HepG2 (cell line): ENCODE data around the gene TRAPPC12. TPM values are rescaled to one million over a fixed set of nuclear protein-coding genes. Genes with fewer than 3 reads are reported as not detected.
A peak's percentile ranks its signal among the peaks of the same experiment; 100 is the strongest.

ENCODE experiments used
- AKAP8 ChIP-seq: sonication (generic); formaldehyde crosslinking; IDR thresholded peaks from 2 replicates; pipeline ENCODE4 v1.5.1; 2020; ENCODE audit warnings: mild to moderate bottlenecking, missing genetic modification reagents
- ETV5 ChIP-seq: IDR thresholded peaks from 2 replicates; pipeline ENCODE4 v1.6.1; 2018; ENCODE audit warnings: missing biosample characterization, missing genetic modification reagents, inconsistent platforms, borderline replicate concordance
- KLF16 ChIP-seq, 2 experiments: sonication (generic) in 1 of 2; formaldehyde crosslinking in 1 of 2; IDR thresholded peaks; 2 replicates each; pipeline versions ENCODE4 v1.6.1 to v1.8.0; 2016 to 2023; ENCODE audit warnings: missing genetic modification reagents in 2 of 2, missing compliant biosample characterization in 1 of 2
- SMAD3 ChIP-seq: sonication (generic); formaldehyde crosslinking; IDR thresholded peaks from 2 replicates; pipeline ENCODE4 v1.4.0; 2020; ENCODE audit warnings: missing genetic modification reagents
- SOX6 ChIP-seq, 2 experiments: fragments of 450-650 bp in 1 of 2; sonication (generic) in 1 of 2; formaldehyde crosslinking in 1 of 2; IDR thresholded peaks; 2 replicates each; pipeline versions ENCODE4 v1.4.0 to v1.6.1; 2017 to 2020; ENCODE audit warnings: antibody characterized with exemption in 1 of 2, mild to moderate bottlenecking in 1 of 2, missing genetic modification reagents in 1 of 2
- SUZ12 ChIP-seq: fragments of 150-350 bp; IDR thresholded peaks from 2 replicates; pipeline ENCODE4 v1.6.1; 2014; ENCODE audit warnings: low read depth, low read length
- ZBTB21 ChIP-seq: sonication (generic); formaldehyde crosslinking; IDR thresholded peaks from 2 replicates; pipeline ENCODE4 v1.4.0; 2020; ENCODE audit warnings: missing genetic modification reagents
- ZBTB8A ChIP-seq: sonication (generic); formaldehyde crosslinking; IDR thresholded peaks from 2 replicates; pipeline ENCODE4 v1.4.0; 2020; ENCODE audit warnings: mild to moderate bottlenecking, low read depth, missing genetic modification reagents, borderline replicate concordance
- ZNF160 ChIP-seq: sonication (generic); formaldehyde crosslinking; IDR thresholded peaks from 2 replicates; pipeline ENCODE4 v1.8.0; 2022; ENCODE audit warnings: mild to moderate bottlenecking, inconsistent platforms, missing genetic modification reagents
- ZNF703 ChIP-seq: sonication (generic); formaldehyde crosslinking; IDR thresholded peaks from 2 replicates; pipeline ENCODE4 v1.5.1; 2020; ENCODE audit warnings: missing genetic modification reagents, mild to moderate bottlenecking, moderate library complexity, borderline replicate concordance
- ZNF839 ChIP-seq: sonication (generic); formaldehyde crosslinking; IDR thresholded peaks from 2 replicates; pipeline ENCODE4 v1.4.0; 2020; ENCODE audit warnings: missing genetic modification reagents, mild to moderate bottlenecking, borderline replicate concordance
- ZNF891 ChIP-seq: sonication (generic); formaldehyde crosslinking; IDR thresholded peaks from 2 replicates; pipeline ENCODE4 v1.5.0; 2020; ENCODE audit warnings: mild to moderate bottlenecking, missing genetic modification reagents
- ZSCAN20 ChIP-seq: sonication (generic); formaldehyde crosslinking; IDR thresholded peaks from 2 replicates; pipeline ENCODE4 v1.4.0; 2020; ENCODE audit warnings: missing genetic modification reagents, mild to moderate bottlenecking, borderline replicate concordance
- ZSCAN30 ChIP-seq: sonication (generic); formaldehyde crosslinking; IDR thresholded peaks from 2 replicates; pipeline ENCODE4 v1.5.0; 2020; ENCODE audit warnings: mild to moderate bottlenecking, missing genetic modification reagents
- polyA plus RNA-seq, 8 experiments: library from polyadenylated mRNA; depleted of rRNA in 3 of 8; stranded (reverse) in 7 of 8; unstranded in 1 of 8; fragments of >200 nt; fragmentation: Illumina TruSeq in 4 of 8; extraction: Trizol in 4 of 8; gene quantifications; 2 replicates each; pipeline versions ENCODE4 v1.2.1 to v1.2.3, GENCODE V29; 2011 to 2016; ENCODE audit warnings: low read depth in 4 of 8, missing spikeins in 1 of 8, mixed read lengths in 1 of 8; ENCODE audit not compliant: insufficient read depth in 1 of 8
- total RNA-seq, 5 experiments: library from RNA; depleted of rRNA; stranded (reverse); fragments of >200 nt; fragmentation: Illumina TruSeq; extraction: Trizol; gene quantifications; 2 replicates each; pipeline ENCODE4 v1.2.3, GENCODE V29; 2016; ENCODE audit warnings: low read depth in 1 of 5
- TF ChIP-seq, protein P1 (sequence below): IDR thresholded peaks from 2 replicates; pipeline ENCODE4 v1.6.1; 2016; ENCODE audit warnings: mild to moderate bottlenecking
- TF ChIP-seq, protein P2 (sequence below): sonication (generic); formaldehyde crosslinking; IDR thresholded peaks from 2 replicates; pipeline ENCODE4 v1.5.0; 2020; ENCODE audit warnings: missing genetic modification reagents, mild to moderate bottlenecking, borderline replicate concordance
- TF ChIP-seq, protein P3 (sequence below), 2 experiments: sonication (generic) in 1 of 2; formaldehyde crosslinking in 1 of 2; IDR thresholded peaks; 2 replicates each; pipeline versions ENCODE4 v1.4.0 to v1.6.1; 2018 to 2020; ENCODE audit warnings: missing genetic modification reagents in 2 of 2, borderline replicate concordance in 1 of 2, low read depth in 1 of 2, mild to moderate bottlenecking in 1 of 2, missing biosample characterization in 1 of 2
- TF ChIP-seq, protein P4 (sequence below): sonication (generic); formaldehyde crosslinking; IDR thresholded peaks from 2 replicates; pipeline ENCODE4 v1.8.1; 2023; ENCODE audit warnings: mild to moderate bottlenecking, inconsistent platforms, moderate library complexity, missing genetic modification reagents, borderline replicate concordance
- TF ChIP-seq, protein P5 (sequence below): IDR thresholded peaks from 2 replicates; pipeline ENCODE4 v1.6.1; 2012; ENCODE audit warnings: low read depth, low read length, improper control_type of control experiment
- TF ChIP-seq, protein P6 (sequence below): sonication (generic); formaldehyde crosslinking; IDR thresholded peaks from 2 replicates; pipeline ENCODE4 v1.4.0; 2020; ENCODE audit warnings: missing genetic modification reagents

Gene TRAPPC12
- total and polyA plus RNA-seq, 2 of the 13 experiments (the other 11 are each of a cell fraction or from before 2014, with no cell fraction given), result 46.4 to 97.7 TPM

DNA sequence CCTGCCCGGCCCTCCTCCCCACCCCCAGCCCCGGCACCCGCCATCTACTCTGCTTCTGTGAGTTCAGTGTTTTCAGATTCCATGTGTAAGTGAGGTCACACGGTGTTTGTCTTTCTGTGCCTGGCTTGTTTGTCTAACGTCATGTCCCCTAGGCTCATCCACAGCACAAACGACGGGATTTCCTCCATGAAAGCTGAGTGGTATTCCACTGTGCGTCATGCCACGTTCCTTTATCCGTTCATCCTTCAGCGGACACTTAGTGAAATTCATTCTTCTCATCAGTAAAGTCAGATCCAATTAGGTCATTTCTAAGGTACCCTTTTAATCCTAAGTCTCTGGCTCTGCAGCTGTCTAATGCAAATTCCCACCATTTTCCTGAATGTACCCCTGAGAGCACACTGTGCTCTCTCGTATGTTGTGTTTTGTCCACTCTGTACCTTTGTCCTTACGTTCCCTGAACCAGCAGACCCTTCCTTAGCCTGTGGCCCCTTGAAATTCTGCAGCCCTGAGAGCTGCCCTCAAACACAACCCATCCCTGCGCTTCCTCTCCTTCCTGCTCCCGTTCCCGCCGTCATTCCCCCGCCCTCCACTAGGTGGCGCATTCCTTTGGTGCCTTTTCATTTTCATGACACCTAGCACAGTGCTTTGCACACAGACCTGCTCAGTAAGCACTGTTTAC lies 44.1 kb downstream of the TRAPPC12 start (continued):
- TF ChIP-seq, protein P1, sequence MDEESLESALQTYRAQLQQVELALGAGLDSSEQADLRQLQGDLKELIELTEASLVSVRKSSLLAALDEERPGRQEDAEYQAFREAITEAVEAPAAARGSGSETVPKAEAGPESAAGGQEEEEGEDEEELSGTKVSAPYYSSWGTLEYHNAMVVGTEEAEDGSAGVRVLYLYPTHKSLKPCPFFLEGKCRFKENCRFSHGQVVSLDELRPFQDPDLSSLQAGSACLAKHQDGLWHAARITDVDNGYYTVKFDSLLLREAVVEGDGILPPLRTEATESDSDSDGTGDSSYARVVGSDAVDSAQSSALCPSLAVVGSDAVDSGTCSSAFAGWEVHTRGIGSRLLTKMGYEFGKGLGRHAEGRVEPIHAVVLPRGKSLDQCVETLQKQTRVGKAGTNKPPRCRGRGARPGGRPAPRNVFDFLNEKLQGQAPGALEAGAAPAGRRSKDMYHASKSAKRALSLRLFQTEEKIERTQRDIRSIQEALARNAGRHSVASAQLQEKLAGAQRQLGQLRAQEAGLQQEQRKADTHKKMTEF (CRISPR knock-in tag), result 0 out of 2 replicates have a peak, but pooled peaks have one; percentile 37
- no peak for TF ChIP-seq SOX6 (IDR thresholded peaks at IDR 0.05)
- peak; percentile 55 for TF ChIP-seq SOX6 (CRISPR knock-in tag; IDR thresholded peaks at IDR 0.05)
- TF ChIP-seq, protein P2, sequence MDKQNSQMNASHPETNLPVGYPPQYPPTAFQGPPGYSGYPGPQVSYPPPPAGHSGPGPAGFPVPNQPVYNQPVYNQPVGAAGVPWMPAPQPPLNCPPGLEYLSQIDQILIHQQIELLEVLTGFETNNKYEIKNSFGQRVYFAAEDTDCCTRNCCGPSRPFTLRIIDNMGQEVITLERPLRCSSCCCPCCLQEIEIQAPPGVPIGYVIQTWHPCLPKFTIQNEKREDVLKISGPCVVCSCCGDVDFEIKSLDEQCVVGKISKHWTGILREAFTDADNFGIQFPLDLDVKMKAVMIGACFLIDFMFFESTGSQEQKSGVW (CRISPR knock-in tag), result no peak
- TF ChIP-seq ZNF891 (CRISPR knock-in tag), result no peak
- no peak for TF ChIP-seq ZSCAN20 (CRISPR knock-in tag)
- 0 out of 2 replicates have a peak, but pooled peaks have one; percentile 34 for TF ChIP-seq SMAD3 (CRISPR knock-in tag)
- peak; percentile 87 for TF ChIP-seq ZBTB21
- no peak for TF ChIP-seq AKAP8 (CRISPR knock-in tag)
- no peak for TF ChIP-seq ZNF160 (CRISPR knock-in tag)
- TF ChIP-seq, protein P3, sequence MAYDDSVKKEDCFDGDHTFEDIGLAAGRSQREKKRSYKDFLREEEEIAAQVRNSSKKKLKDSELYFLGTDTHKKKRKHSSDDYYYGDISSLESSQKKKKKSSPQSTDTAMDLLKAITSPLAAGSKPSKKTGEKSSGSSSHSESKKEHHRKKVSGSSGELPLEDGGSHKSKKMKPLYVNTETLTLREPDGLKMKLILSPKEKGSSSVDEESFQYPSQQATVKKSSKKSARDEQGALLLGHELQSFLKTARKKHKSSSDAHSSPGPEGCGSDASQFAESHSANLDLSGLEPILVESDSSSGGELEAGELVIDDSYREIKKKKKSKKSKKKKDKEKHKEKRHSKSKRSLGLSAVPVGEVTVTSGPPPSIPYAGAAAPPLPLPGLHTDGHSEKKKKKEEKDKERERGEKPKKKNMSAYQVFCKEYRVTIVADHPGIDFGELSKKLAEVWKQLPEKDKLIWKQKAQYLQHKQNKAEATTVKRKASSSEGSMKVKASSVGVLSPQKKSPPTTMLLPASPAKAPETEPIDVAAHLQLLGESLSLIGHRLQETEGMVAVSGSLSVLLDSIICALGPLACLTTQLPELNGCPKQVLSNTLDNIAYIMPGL (CRISPR knock-in tag; IDR thresholded peaks at IDR 0.05; ENCODE audit: borderline replicate concordance in 1 of 2, low read depth in 1 of 2), result peak; percentile 36 to 67; a peak in 2 of 4 replicates
- no peak for TF ChIP-seq ZNF839
- TF ChIP-seq, protein P4, sequence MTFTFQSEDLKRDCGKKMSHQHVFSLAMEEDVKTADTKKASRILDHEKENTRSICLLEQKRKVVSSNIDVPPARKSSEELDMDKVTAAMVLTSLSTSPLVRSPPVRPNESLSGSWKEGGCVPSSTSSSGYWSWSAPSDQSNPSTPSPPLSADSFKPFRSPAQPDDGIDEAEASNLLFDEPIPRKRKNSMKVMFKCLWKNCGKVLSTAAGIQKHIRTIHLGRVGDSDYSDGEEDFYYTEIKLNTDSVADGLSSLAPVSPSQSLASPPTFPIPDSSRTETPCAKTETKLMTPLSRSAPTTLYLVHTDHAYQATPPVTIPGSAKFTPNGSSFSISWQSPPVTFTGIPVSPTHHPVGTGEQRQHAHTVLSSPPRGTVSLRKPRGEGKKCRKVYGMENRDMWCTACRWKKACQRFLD (CRISPR knock-in tag), result no peak
- no peak for TF ChIP-seq ZBTB8A (CRISPR knock-in tag)
- TF ChIP-seq ZNF703 (CRISPR knock-in tag), result no peak
- no peak for TF ChIP-seq ZSCAN30 (CRISPR knock-in tag)
- TF ChIP-seq ETV5, result peak; percentile 36; the same call in 1 of the 2 replicates
- TF ChIP-seq KLF16 (CRISPR knock-in tag; IDR thresholded peaks at IDR 0.05), result peak in 1 of 2 experiments; percentile 78; a peak in 2 of 4 replicates
- no peak for TF ChIP-seq SUZ12
- TF ChIP-seq, protein P5, sequence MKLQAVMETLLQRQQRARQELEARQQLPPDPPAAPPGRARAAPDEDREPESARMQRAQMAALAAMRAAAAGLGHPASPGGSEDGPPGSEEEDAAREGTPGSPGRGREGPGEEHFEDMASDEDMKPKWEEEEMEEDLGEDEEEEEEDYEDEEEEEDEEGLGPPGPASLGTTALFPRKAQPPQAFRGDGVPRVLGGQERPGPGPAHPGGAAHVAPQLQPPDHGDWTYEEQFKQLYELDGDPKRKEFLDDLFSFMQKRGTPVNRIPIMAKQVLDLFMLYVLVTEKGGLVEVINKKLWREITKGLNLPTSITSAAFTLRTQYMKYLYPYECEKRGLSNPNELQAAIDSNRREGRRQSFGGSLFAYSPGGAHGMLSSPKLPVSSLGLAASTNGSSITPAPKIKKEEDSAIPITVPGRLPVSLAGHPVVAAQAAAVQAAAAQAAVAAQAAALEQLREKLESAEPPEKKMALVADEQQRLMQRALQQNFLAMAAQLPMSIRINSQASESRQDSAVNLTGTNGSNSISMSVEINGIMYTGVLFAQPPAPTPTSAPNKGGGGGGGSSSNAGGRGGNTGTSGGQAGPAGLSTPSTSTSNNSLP, result 0 out of 2 replicates have a peak, but pooled peaks have one; percentile 15
- TF ChIP-seq, protein P6, sequence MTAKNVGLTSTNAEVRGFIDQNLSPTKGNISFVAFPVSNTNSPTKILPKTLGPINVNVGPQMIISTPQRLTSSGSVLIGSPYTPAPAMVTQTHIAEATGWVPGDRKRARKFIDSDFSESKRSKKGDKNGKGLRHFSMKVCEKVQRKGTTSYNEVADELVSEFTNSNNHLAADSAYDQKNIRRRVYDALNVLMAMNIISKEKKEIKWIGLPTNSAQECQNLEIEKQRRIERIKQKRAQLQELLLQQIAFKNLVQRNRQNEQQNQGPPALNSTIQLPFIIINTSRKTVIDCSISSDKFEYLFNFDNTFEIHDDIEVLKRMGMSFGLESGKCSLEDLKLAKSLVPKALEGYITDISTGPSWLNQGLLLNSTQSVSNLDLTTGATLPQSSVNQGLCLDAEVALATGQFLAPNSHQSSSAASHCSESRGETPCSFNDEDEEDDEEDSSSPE (CRISPR knock-in tag), result peak; percentile 52; the same call in 1 of the 2 replicates
